ENCODE measurements around the gene NDUFC2.
"Not testable (repeated sequence)": the region's sequence is repeated elsewhere in the genome, so short reads cannot be mapped to it uniquely, and the experiment has no call there.

Gene NDUFC2

GRCh38 chr11:78078218-78079167 lies 1.2 kb downstream of the NDUFC2 start:
- DNase-seq: no peak

DNA sequence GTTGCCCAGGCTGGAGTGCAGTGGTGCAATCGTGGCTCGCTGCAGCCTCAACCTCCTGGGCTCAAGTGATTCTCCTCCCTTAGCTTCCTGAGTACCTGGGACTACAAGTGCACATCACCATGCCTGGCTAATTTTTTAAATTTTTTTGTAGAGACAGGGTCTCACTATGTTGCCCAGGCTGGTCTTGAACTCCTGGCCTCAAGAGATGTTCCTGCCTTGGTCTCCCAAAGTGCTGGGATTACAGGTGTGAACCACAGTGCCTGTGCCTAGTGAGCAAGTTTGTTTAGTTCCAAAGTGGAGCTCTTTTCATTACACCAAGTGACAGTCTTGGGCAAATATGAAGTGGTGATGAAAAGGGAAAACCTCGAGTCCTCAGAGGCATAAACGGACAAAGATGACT lies 2.1 kb downstream of the NDUFC2 start:
- DNase-seq: not testable (repeated sequence)

DNA sequence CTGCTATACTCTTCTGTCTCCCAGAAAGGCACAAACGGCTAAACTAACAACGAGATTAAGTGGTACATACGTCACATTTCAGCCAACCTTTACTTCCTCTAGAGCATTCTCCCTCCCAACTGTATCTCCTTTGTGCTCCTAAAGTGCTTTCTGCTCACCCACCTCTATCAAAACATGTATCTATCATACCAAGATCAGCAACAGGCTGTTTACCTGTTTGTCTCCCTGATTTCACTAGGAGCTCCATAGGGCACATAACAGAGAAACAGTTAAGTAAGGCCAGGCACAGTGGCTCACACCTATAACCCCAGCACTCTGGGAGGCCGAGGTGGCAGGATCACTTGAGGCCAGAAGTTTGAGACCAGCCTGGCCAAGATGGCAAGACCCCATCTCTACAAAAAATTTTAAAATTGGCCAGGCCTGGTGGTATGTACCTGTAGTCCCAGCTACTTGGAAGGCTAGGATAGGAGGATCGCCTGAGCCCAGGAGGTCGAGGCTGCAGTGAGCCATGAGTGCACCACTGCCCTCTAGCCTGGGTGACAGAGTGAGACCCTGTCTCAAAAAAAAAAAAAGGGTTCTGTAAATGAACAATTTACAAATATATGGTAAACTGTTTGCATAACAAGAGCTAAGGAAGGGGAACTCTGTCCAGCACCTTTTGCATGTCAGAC lies 2.8 kb downstream of the NDUFC2 start:
- DNase-seq: no peak

DNA sequence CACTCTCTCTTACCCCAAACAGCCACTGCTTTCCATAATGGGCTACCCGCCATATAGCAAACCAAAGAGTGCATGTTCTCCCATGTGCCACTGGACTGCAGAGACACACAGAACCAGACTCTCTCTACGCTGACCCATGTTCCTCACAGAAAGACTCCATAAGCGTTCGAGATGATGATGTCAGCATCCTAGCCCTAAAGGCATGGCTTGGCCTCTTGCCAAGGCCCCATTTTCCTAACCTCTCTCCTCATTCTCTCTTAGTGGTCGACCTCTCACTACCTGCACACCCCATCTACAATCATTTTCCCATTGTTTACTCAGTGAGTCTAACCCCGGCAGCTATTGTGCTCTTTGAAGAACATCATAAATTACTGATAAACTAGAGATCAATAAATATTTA lies 4.9 kb downstream of the NDUFC2 start:
- no peak for DNase-seq

DNA sequence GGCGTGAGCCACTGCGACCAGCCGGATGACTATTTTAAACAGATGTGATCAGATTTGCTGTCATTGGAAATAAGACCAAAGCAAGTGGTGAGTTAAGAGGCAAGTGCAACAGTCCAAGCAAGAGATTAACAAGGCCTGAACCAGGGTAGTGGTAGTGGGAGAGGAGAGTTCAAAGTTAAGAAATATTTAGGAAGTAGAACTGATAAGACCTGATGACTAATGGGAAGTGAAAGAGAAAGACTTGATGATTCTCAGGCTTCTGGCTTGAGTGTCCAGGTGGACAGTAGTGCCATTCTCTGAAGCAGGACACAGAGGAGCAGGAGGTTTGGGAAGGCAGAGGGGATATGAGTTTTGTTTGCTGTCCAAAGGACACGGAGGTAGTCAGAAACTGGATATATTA lies 7.2 kb downstream of the NDUFC2 start:
- DNase-seq: no peak

- DNase-seq: no peak
These were observed 7.9 kb downstream of the NDUFC2 start for GRCh38 chr11:78071717-78072116.

GRCh38 chr11:78070621-78071020 lies 9.0 kb downstream of the NDUFC2 start:
- DNase-seq: no peak

DNA sequence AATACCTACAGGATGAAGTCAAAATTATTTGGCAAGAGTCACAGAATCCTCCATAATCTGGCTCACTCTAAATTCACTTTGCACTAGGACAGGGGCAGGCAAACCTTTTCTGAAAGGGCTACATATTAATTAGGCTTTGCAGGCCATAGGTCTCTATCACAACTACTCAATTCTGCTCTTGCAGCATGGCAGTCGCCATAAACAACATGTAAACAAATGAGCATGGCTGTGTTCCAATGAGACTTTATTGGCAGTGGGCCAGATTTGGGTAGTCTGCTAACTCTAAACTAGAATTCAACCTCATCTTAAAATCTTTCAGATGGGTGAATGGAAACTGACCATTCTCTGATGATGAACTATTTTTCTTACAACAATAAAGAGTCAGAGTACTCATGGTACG lies 10.2 kb downstream of the NDUFC2 start:
- DNase-seq: no peak

- DNase-seq: no peak
These were observed 12.0 kb downstream of the NDUFC2 start for GRCh38 chr11:78067704-78068103.

DNA sequence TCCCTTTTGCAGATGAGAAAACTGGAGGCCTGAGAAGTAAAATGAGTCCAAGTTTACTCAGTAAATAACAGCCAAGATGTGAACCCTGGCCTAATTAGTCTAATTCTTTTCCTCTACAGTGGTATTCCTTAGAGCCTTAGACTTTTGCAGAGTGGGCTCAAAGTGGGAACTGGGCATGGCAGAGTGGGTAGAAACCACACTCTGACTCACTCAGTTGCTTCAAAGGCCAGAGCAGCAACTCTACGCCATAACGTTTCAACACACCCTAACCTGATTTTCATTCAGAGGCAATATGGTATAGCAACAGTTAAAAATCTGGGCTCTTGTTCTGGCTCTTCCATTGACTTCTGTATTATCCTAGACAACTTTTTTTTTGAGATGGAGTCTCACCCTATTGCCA lies 13.2 kb downstream of the NDUFC2 start:
- DNase-seq: no peak

DNA sequence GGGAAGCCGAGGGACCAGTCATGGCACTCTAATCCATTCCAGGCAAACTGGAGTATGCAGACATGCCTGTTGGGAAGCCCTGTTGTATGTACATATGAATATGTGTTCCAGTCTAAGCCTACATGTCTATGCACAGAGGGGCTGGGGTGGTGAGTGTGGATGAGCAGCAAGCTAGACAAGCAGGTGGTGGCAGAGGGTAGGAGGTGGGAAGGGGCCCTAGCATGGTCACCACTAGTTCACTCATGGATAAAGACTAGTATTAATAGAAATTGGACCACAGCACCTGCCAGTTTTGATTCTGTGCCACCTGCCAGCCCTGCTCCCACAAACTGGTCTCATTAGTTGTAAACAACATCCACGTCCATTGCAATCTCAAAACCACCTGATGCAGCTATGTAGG lies 14.5 kb downstream of the NDUFC2 start:
- no peak for DNase-seq

- DNase-seq: no peak
These were observed 16.1 kb downstream of the NDUFC2 start, which contains the start of gene THRSP for GRCh38 chr11:78063440-78064181. Gene THRSP (plus strand): TSS chr11:78063861. CDS start chr11:78063882, 21 bp downstream.

DNA sequence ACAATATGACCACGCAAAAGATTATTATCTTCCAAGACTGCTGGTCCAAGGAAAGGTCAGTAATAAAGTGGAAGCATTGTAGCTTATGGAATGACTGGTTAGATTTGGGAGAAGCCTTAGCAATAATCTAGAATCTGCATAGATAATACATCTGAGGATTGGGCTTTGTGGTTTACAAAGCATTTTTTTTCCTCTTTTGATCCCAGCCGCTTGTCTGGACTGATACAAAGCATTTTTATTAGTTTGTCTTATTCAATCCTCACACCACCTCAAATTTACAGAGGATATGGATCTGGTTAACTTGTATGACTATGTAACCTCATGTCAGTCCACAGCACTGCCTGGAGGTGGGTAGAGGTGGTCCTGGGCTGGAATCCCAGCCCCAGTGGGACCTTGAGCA lies 17.0 kb downstream of the NDUFC2 start:
- no peak for DNase-seq

- no peak for DNase-seq
These were observed 17.7 kb downstream of the NDUFC2 start for GRCh38 chr11:78061921-78062311.

- no peak for DNase-seq
These were observed 18.4 kb downstream of the NDUFC2 start for GRCh38 chr11:78061088-78061920.

DNA sequence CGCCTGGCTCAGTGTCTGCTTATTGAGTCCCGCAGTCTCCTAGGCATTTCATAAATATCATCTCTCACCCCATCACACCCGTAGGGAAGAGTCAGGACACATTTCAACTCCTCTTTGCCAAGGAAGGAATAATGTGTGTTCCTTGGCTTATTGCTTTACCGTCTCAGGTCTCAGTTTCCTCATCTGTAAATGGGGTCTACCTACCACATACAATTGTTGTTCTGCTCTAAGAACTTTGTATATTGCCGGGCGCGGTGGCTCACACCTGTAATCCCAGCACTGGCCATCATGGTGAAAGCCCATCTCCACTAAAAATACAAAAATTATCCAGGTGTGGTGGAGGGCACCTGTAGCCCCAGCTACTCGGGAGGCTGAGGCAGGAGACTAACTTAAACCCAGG lies 19.1 kb downstream of the NDUFC2 start:
- DNase-seq: no peak

GRCh38 chr11:78059749-78060328 lies 19.8 kb downstream of the NDUFC2 start:
- DNase-seq: not testable (repeated sequence)

- no peak for DNase-seq
These were observed 22.1 kb downstream of the NDUFC2 start for GRCh38 chr11:78057462-78058055.

- DNase-seq: no peak
These were observed 23.6 kb downstream of the NDUFC2 start for GRCh38 chr11:78056093-78056492.

DNA sequence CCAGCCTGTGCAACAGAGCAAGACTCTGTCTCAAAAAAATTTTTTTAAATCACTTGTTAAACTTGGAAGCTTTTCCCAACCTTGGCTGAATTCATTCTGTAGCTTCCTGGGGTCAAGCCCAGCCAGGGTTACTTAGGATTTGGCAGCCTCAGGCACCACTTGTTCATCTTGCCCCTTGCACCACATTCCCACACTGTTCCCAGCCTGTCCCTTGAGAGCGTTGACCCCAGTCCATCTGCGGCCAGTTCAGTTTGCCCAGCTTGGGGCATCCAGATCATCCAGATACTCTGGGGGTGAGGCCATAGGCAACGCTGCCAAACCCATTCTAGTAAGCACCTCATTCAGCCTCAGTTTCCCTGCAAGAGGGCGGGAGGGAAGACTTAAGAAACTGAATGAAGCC lies 24.7 kb downstream of the NDUFC2 start:
- no peak for DNase-seq

DNA sequence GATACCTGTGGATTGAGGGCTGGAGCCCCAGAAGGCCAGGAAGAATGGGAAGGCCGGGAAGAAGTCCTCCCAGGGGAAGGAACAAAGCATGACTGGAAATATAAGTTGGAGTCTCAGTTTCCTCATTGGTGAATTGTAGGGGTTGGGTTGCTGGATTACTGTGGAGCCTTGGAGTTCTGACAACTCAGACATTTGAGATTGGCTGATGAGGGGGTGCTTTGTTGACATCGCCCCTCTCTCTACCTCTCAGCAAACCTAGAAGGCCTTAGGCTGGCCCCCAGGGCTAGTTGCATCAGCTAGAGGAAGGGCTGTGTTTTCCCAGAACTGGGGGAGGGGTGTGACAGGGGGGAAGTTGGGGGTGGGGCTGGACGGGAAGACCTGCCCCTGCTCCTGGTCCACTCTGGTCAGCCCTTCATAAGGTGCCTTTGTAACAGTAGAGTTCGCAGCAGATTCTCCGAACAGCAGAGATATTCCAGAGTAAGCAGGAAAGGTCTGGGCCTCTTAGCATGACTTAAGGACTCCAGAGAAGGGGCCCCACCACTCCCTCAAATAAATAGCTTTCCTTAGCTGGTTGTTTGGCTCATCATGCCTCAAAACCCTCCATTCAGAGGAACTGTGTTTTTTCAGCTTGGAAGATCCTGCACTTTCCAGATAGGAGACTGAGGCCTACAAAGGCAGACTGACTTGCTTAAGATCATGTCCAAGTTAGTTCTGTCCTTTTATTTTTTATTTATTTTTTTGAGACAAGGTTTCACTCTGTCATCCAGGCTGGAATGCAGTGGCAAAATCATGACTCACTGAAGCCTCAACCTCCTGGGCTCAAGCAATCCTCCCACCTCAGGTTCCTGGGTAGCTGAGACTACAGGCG lies 28.5 kb downstream of the NDUFC2 start:
- DNase-seq: no peak

All from retina (tissue), 1 donor.